Effector memory CD8-positive, alpha-beta T cell (primary cell): ENCODE measurements around the gene CCL26.

Source experiments
- ATAC-seq: fragments of 150-1000 bp; cut with Tn5 transposase; replicated peaks from 2 replicates; pipeline ENCODE4 v1.10.0; 2021; ENCODE audit warnings: mild to moderate bottlenecking, moderate library complexity
- DNase-seq, 3 experiments: peaks; one replicate each; pipeline ENCODE4 v3.0.0; 2021
- H3K27ac Mint-ChIP-seq, 2 donors: one replicate each; pipeline ENCODE4 v1.8.0; 2022; ENCODE audit warnings: mild to moderate bottlenecking in 2 of 2, mixed read lengths in 2 of 2, moderate library complexity in 2 of 2
- H3K27me3 Mint-ChIP-seq, 2 donors: one replicate each; pipeline ENCODE4 v1.8.0; 2022; ENCODE audit warnings: mixed read lengths in 2 of 2
- H3K36me3 Mint-ChIP-seq: one replicate; pipeline ENCODE4 v1.8.0; 2022; ENCODE audit warnings: mild to moderate bottlenecking, moderate library complexity, mixed read lengths; ENCODE audit not compliant: insufficient read depth
- H3K4me1 Mint-ChIP-seq, 2 donors: one replicate each; pipeline ENCODE4 v1.8.0; 2022; ENCODE audit warnings: low read depth in 2 of 2, mixed read lengths in 2 of 2
- H3K4me3 Mint-ChIP-seq, 2 donors: one replicate each; pipeline ENCODE4 v1.8.0; 2022; ENCODE audit warnings: mild to moderate bottlenecking in 2 of 2, mixed read lengths in 2 of 2, moderate library complexity in 2 of 2
- H3K9me3 Mint-ChIP-seq, 2 donors: one replicate each; pipeline ENCODE4 v1.8.0; 2022; ENCODE audit warnings: mixed read lengths in 2 of 2

Gene CCL26

GRCh38 chr7:75740846-75741497 is 31.0 kb downstream of the CCL26 start:
- Mint-ChIP-seq H3K4me3 (no peak overlapping the region), H3K9me3 (no peaks in the 10 kb centered on the region), H3K36me3 (peaks cover 11% of the 10 kb centered on the region), H3K4me1 (peaks cover 17 to 25% of the 10 kb centered on the region in 2 donors), H3K27me3 (no peaks in the 10 kb centered on the region), H3K27ac (peak overlapping the region in 1 of 2 donors; percentile 3)
- DNase-seq: no peak
- no peak for ATAC-seq

- peak overlapping the region; percentile 90 to 95 for H3K27ac Mint-ChIP-seq
- DNase-seq (peak in 1 of 3 experiments; percentile 60), ATAC-seq (peak; percentile 50)
- H3K4me1 Mint-ChIP-seq: peaks cover 17 to 25% of the 10 kb centered on the region in 2 donors
- H3K9me3 Mint-ChIP-seq: no peaks in the 10 kb centered on the region
- H3K36me3 Mint-ChIP-seq: peaks cover 11% of the 10 kb centered on the region
- H3K4me3 Mint-ChIP-seq: peak overlapping the region; percentile 91 to 95
- H3K27me3 Mint-ChIP-seq: no peaks in the 10 kb centered on the region
Observed at GRCh38 chr7:75739796-75740672, 32.0 kb downstream of the CCL26 start.

- Mint-ChIP-seq H3K36me3 (peaks cover 11% of the 10 kb centered on the region), H3K4me1 (peaks cover 22 to 25% of the 10 kb centered on the region in 2 donors), H3K9me3 (no peaks in the 10 kb centered on the region), H3K27me3 (no peaks in the 10 kb centered on the region), H3K4me3 (peak overlapping the region; percentile 91 to 95), H3K27ac (peak overlapping the region; percentile 90 to 95)
- DNase-seq (peak; percentile 98 to 99 (median 99)), ATAC-seq (peak; percentile 89)
Observed at GRCh38 chr7:75738975-75739795, 32.8 kb downstream of the CCL26 start.

GRCh38 chr7:75738604-75738974 is 33.4 kb downstream of the CCL26 start, which contains the start of gene HIP1:
TSS of gene HIP1 (minus strand) at chr7:75738941. CDS start at chr7:75738920, 21 bp downstream.
- Mint-ChIP-seq H3K27ac (peak within 1 kb of the TSS; percentile 90 to 95), H3K27me3 (no peaks in the 10 kb centered on the region), H3K9me3 (no peaks in the 10 kb centered on the region), H3K36me3 (peaks cover 14% of the 10 kb centered on the region), H3K4me3 (peak within 1 kb of the TSS; percentile 91 to 95), H3K4me1 (peaks cover 22 to 25% of the 10 kb centered on the region in 2 donors)
- DNase-seq (no peak), ATAC-seq (peak; percentile 0)

GRCh38 chr7:75737856-75738603 is 34.0 kb downstream of the CCL26 start:
- no peak for ATAC-seq
- H3K27ac Mint-ChIP-seq: peak overlapping the region; percentile 82 to 90
- H3K27me3 Mint-ChIP-seq: no peaks in the 10 kb centered on the region
- H3K36me3 Mint-ChIP-seq: peaks cover 14% of the 10 kb centered on the region
- H3K9me3 Mint-ChIP-seq: no peaks in the 10 kb centered on the region
- DNase-seq: no peak
- peaks cover 25 to 29% of the 10 kb centered on the region in 2 donors for H3K4me1 Mint-ChIP-seq
- peak overlapping the region; percentile 91 to 95 for H3K4me3 Mint-ChIP-seq

- Mint-ChIP-seq H3K4me1 (peaks cover 30 to 36% of the 10 kb centered on the region in 2 donors), H3K27me3 (no peaks in the 10 kb centered on the region)
Observed at GRCh38 chr7:75735581-75736350, 36.2 kb downstream of the CCL26 start.

GRCh38 chr7:75734586-75735458 is 37.2 kb downstream of the CCL26 start:
- H3K4me1 Mint-ChIP-seq: peaks cover 31 to 36% of the 10 kb centered on the region in 2 donors
- no peak for ATAC-seq
- no peak overlapping the region for H3K27ac Mint-ChIP-seq
- no peak overlapping the region for H3K4me3 Mint-ChIP-seq
- peaks cover 11% of the 10 kb centered on the region for H3K36me3 Mint-ChIP-seq
- no peaks in the 10 kb centered on the region for H3K9me3 Mint-ChIP-seq
- H3K27me3 Mint-ChIP-seq: no peaks in the 10 kb centered on the region
- DNase-seq: no peak

More at GRCh38 chr7:75735581-75736350, 36.2 kb downstream of the CCL26 start:
- Mint-ChIP-seq H3K27ac (no peak overlapping the region), H3K36me3 (peaks cover 14% of the 10 kb centered on the region), H3K4me3 (no peak overlapping the region), H3K9me3 (no peaks in the 10 kb centered on the region)
- DNase-seq (no peak), ATAC-seq (no peak)

GRCh38 chr7:75732764-75733630 is 39.0 kb downstream of the CCL26 start:
- Mint-ChIP-seq H3K4me1 (peaks cover 34 to 40% of the 10 kb centered on the region in 2 donors), H3K4me3 (no peak overlapping the region), H3K9me3 (no peaks in the 10 kb centered on the region), H3K27ac (peak overlapping the region; percentile 16 to 20), H3K27me3 (no peaks in the 10 kb centered on the region), H3K36me3 (peaks cover 6% of the 10 kb centered on the region)
- ATAC-seq: no peak
- DNase-seq: no peak

GRCh38 chr7:75732016-75732521 is 39.9 kb downstream of the CCL26 start:
- Mint-ChIP-seq H3K36me3 (peaks cover 6% of the 10 kb centered on the region), H3K27me3 (no peaks in the 10 kb centered on the region), H3K4me3 (no peak overlapping the region), H3K27ac (peak overlapping the region in 1 of 2 donors; percentile 41), H3K9me3 (no peaks in the 10 kb centered on the region), H3K4me1 (peaks cover 36 to 41% of the 10 kb centered on the region in 2 donors)
- no peak for ATAC-seq
- DNase-seq: no peak

GRCh38 chr7:75729851-75730274 is 42.1 kb downstream of the CCL26 start:
- peaks cover 6% of the 10 kb centered on the region for H3K36me3 Mint-ChIP-seq
- H3K9me3 Mint-ChIP-seq: no peaks in the 10 kb centered on the region
- peak in 1 of 3 experiments; percentile 27 for DNase-seq
- H3K27ac Mint-ChIP-seq: peak overlapping the region; percentile 39 to 86
- ATAC-seq: no peak
- peaks cover 36% of the 10 kb centered on the region in 2 donors for H3K4me1 Mint-ChIP-seq
- H3K27me3 Mint-ChIP-seq: no peaks in the 10 kb centered on the region
- H3K4me3 Mint-ChIP-seq: peak overlapping the region; percentile 71 to 83
